A673 (cell line): ENCODE data around the gene PDZD4. TPM values are rescaled to one million over a fixed set of nuclear protein-coding genes. Genes with fewer than 3 reads are reported as not detected.

Source experiments
- BruUV-seq: library from RNA; stranded (reverse); fragments of 400-500 nt; replicated peaks from 2 replicates; lab custom pipeline; 2021; lab: Mats Ljungman, UMichigan
- CTCF ChIA-PET: fragments of 300-600 bp; sonication (Branson Sonifier 250); formaldehyde crosslinking; loops from one replicate; lab custom pipeline; 2022; ENCODE audit warnings: antibody characterized with exemption; lab: Charles Lee
- POLR2A ChIA-PET: fragments of 300-600 bp; sonication (Branson Sonifier 250); formaldehyde crosslinking; loops from one replicate; lab custom pipeline; 2022; ENCODE audit warnings: antibody characterized with exemption; ENCODE audit not compliant: low non-redundant PET; lab: Charles Lee
- DNase-seq: peaks from one replicate; pipeline ENCODE4 v3.0.0-alpha.2; 2015; ENCODE audit warnings: low spot score
- H3K27ac ChIP-seq: fragments of 200-600 bp; sonication (generic); 2 replicates; pipeline ENCODE4 v1.5.1; 2016; ENCODE audit warnings: mixed run types, low read depth, mild to moderate bottlenecking, mixed read lengths, antibody characterized with exemption, low read length; ENCODE audit not compliant: poor library complexity, severe bottlenecking
- H3K27me3 ChIP-seq: fragments of 200-600 bp; sonication (generic); replicated peaks from 2 replicates; pipeline ENCODE4 v1.6.1; 2017; ENCODE audit warnings: mixed run types, low read depth, mild to moderate bottlenecking, mixed read lengths, antibody characterized with exemption, low read length; ENCODE audit not compliant: insufficient read depth, poor library complexity
- H3K36me3 ChIP-seq: fragments of 200-600 bp; sonication (generic); 2 replicates; pipeline ENCODE4 v1.6.1; 2016; ENCODE audit warnings: mixed run types, mild to moderate bottlenecking, mixed read lengths, antibody characterized with exemption, low read length; ENCODE audit not compliant: insufficient read depth, poor library complexity, severe bottlenecking
- H3K4me1 ChIP-seq: fragments of 200-600 bp; sonication (generic); 2 replicates; pipeline ENCODE4 v1.6.1; 2017; ENCODE audit warnings: mixed run types, mild to moderate bottlenecking, mixed read lengths, antibody characterized with exemption, low read length; ENCODE audit not compliant: insufficient read depth, poor library complexity, severe bottlenecking
- H3K4me3 ChIP-seq: fragments of 200-600 bp; sonication (generic); 2 replicates; pipeline ENCODE4 v1.5.1; 2016; ENCODE audit warnings: low read depth, mixed run types, mild to moderate bottlenecking, mixed read lengths, low read length; ENCODE audit not compliant: poor library complexity, severe bottlenecking
- H3K9me3 ChIP-seq: fragments of 200-600 bp; sonication (generic); 2 replicates; pipeline ENCODE4 v1.6.1; 2016; ENCODE audit warnings: mixed run types, low read depth, mild to moderate bottlenecking, mixed read lengths, antibody characterized with exemption, low read length; ENCODE audit not compliant: poor library complexity, severe bottlenecking
- CTCF ChIP-seq: fragments of 300-800, 200-600 bp; sonication (generic); conservative IDR thresholded peaks from 2 replicates; pipeline ENCODE4 v1.5.1; 2017; ENCODE audit warnings: low read depth, mild to moderate bottlenecking, antibody characterized with exemption, low read length, moderate library complexity, mixed read lengths
- EZH2 ChIP-seq: fragments of 200-600 bp; sonication (generic); IDR thresholded peaks from 2 replicates; pipeline ENCODE4 v1.6.1; 2017; ENCODE audit warnings: borderline replicate concordance, low read depth, mild to moderate bottlenecking, mixed read lengths, antibody characterized with exemption, low read length; ENCODE audit not compliant: poor library complexity, severe bottlenecking
- intact Hi-C: fragments of 100-400 bp; cut with micrococcal nuclease; formaldehyde crosslinking; loops from one replicate; pipeline ENCODE4 v1.10.0; 2022; ENCODE audit not compliant: unreplicated experiment
- total RNA-seq: library from RNA; stranded (reverse); gene quantifications from 2 replicates; pipeline ENCODE4 v1.2.3, GENCODE V29; 2021

Gene PDZD4
- total RNA-seq, 1 experiment from 2014 or later: 2.6 TPM

GRCh38 chrX:153821066-153821465 lies 9.3 kb downstream of the PDZD4 start:
- intact Hi-C loops: no loop called here
- ChIA-PET POLR2A (no interaction called here), CTCF (no interaction called here)
- no peak for DNase-seq
- TF ChIP-seq EZH2 (no peak), CTCF (no peak)
- Histone ChIP-seq H3K9me3 (no peaks in the 10 kb centered on the region), H3K27ac (no peak overlapping the region), H3K36me3 (no peaks in the 10 kb centered on the region), H3K4me3 (no peak overlapping the region), H3K4me1 (no peaks in the 10 kb centered on the region), H3K27me3 (no peaks in the 10 kb centered on the region)
- BruUV-seq: no TSS peak

GRCh38 chrX:153820601-153821000 lies 9.7 kb downstream of the PDZD4 start:
- POLR2A ChIA-PET: no interaction called here
- CTCF ChIA-PET: no interaction called here
- H3K36me3 ChIP-seq: no peaks in the 10 kb centered on the region
- intact Hi-C loops: no loop called here
- TF ChIP-seq CTCF (no peak), EZH2 (no peak)
- no peak overlapping the region for H3K4me3 ChIP-seq
- H3K27me3 ChIP-seq: no peaks in the 10 kb centered on the region
- no peaks in the 10 kb centered on the region for H3K4me1 ChIP-seq
- DNase-seq: no peak
- no peak overlapping the region for H3K27ac ChIP-seq
- no peaks in the 10 kb centered on the region for H3K9me3 ChIP-seq
- BruUV-seq: no TSS peak

GRCh38 chrX:153819384-153820040 lies 10.8 kb downstream of the PDZD4 start:
- ChIA-PET POLR2A (interaction anchor here (0.6 kb wide), 2 partner anchors 148 to 638 kb away, joined by 3 to 4 read pairs; no protein-coding TSS in a partner anchor), CTCF (no interaction called here)
- no peaks in the 10 kb centered on the region for H3K4me1 ChIP-seq
- no peaks in the 10 kb centered on the region for H3K27me3 ChIP-seq
- BruUV-seq: no TSS peak
- no peaks in the 10 kb centered on the region for H3K9me3 ChIP-seq
- DNase-seq: no peak
- H3K4me3 ChIP-seq: peak overlapping the region; percentile 41
- intact Hi-C loops: no loop called here
- peak overlapping the region; percentile 50 for H3K27ac ChIP-seq
- H3K36me3 ChIP-seq: no peaks in the 10 kb centered on the region
- no peak for TF ChIP-seq CTCF
- TF ChIP-seq EZH2: no peak
